IMR-90 (cell line): ENCODE measurements around the gene ACSF2.

ENCODE experiments used
- CHD1 ChIP-seq: IDR thresholded peaks from 2 replicates; pipeline ENCODE4 v1.6.1; 2012; ENCODE audit warnings: low read depth, low read length, improper control_type of control experiment
- CTCF ChIP-seq: conservative IDR thresholded peaks from 2 replicates; pipeline ENCODE4 v1.5.1; 2012; ENCODE audit warnings: mild to moderate bottlenecking, low read depth, low read length, improper control_type of control experiment
- ELK1 ChIP-seq: fragments of 150-350 bp; IDR thresholded peaks from 2 replicates; pipeline ENCODE4 v1.6.1; 2016; ENCODE audit warnings: low read depth, mild to moderate bottlenecking, low read length, moderate library complexity, borderline replicate concordance
- MAFK ChIP-seq: IDR thresholded peaks from 2 replicates; pipeline ENCODE4 v1.6.1; 2012; ENCODE audit warnings: low read depth, low read length, improper control_type of control experiment
- MAZ ChIP-seq: IDR thresholded peaks from 2 replicates; pipeline ENCODE4 v1.6.1; 2012; ENCODE audit warnings: low read depth, mild to moderate bottlenecking, low read length, improper control_type of control experiment, moderate library complexity, borderline replicate concordance
- MXI1 ChIP-seq: IDR thresholded peaks from 2 replicates; pipeline ENCODE4 v1.6.1; 2012; ENCODE audit warnings: low read depth, mild to moderate bottlenecking, low read length, moderate library complexity, borderline replicate concordance
- POLR2A ChIP-seq: IDR thresholded peaks from 2 replicates; pipeline ENCODE4 v1.6.1; 2012; ENCODE audit warnings: mild to moderate bottlenecking, low read depth, low read length
- RAD21 ChIP-seq: IDR thresholded peaks from 2 replicates; pipeline ENCODE4 v1.6.1; 2012; ENCODE audit warnings: low read length, improper control_type of control experiment
- RCOR1 ChIP-seq: IDR thresholded peaks from 2 replicates; pipeline ENCODE4 v1.6.1; 2012; ENCODE audit warnings: mild to moderate bottlenecking, low read length, improper control_type of control experiment; ENCODE audit not compliant: insufficient replicate concordance
- RFX5 ChIP-seq: IDR thresholded peaks from 2 replicates; pipeline ENCODE4 v1.8.0; 2012; ENCODE audit warnings: low read depth, mild to moderate bottlenecking, low read length, moderate library complexity
- USF2 ChIP-seq: fragments of 150-350 bp; IDR thresholded peaks from 2 replicates; pipeline ENCODE4 v1.6.1; 2017; ENCODE audit warnings: mild to moderate bottlenecking, antibody characterized with exemption, low read length, low read depth

- TF ChIP-seq CTCF, result no peak
- no peak for TF ChIP-seq RFX5
- no peak for TF ChIP-seq MAFK
- no peak for TF ChIP-seq MXI1
- no peak for TF ChIP-seq USF2
- no peak for TF ChIP-seq POLR2A
- no peak for TF ChIP-seq CHD1
- TF ChIP-seq RAD21, result no peak
- TF ChIP-seq MAZ, result no peak
- no peak for TF ChIP-seq ELK1
- no peak for TF ChIP-seq RCOR1
Measured at GRCh38 chr17:50467114-50467854, 41.3 kb downstream of the ACSF2 start.
